Hepatic stellate cell (primary cell): ENCODE results near the gene UBE2O.

Experiments
- DNase-seq: peaks from one replicate; pipeline ENCODE4 v3.0.0; 2011; ENCODE audit warnings: low spot score

UBE2O gene

DNA sequence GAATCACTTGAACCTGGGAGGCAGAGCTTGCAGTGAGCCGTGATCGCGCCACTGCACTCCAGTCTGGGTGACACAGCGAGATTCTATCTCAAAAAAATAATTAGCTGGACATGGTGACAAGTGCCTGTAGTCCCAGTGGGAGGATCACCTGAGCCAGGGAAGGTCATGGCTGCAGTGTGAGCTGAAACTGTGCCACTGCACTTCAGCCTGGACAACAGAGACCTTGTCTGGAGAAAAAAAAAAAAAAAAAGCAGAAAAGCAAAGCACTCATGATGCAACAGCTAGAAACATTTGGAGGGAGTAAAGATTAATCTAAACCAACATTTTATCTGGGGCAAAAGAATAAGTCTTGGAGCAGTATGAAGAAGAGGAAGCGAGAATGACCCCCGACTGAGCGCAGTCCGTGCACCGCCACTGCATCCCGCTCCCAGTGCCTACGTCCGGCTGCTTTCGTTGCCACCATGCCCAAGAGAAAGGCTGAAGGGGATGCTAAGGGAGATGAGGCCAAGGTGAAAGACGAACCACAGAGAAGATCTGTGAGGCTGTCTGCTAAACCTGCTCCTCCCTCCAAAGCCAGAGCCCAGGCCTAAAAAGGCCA is 107.5 kb downstream of the UBE2O start:
- DNase-seq, result no peak

DNA sequence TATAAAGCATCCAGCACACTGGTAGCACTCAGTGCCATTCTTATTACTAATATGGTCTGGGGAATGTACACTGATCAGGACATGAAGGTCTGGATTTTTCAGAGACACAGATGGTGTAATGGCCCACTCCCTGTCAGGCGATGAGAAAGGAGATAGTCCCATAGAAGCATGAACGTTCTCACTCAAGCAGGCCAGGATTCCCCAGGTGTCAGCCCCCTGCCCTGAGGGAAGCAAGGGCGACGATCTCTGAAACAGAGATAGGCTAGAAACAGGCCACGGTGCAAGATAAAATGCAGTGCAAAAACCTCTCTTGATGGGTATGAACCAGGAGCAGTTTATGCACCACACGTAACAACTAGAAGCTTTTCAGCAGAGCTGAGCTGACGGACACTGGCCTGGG is 109.8 kb downstream of the UBE2O start:
- no peak for DNase-seq

DNA sequence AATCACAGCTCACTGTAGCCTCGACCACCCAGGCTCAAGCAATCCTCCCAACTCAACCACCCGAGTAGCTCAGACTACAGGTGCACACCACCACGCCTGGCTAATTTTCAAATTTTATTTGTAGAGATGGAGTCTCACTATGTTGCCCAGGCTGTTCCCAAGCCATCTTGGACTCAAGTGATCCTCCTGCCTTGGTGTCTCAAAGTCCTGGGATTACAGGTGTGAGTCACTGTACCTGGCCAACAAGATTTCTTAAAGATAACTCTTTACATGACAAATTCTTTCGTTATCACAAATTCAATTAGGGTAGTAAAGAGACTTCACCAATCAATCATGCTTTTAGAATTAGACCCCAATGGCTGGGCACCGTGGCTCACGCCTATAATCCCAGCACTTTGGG is 111.7 kb downstream of the UBE2O start:
- DNase-seq, result no peak
